Retinal pigment epithelial cell (primary cell): ENCODE results near the gene POLN.

Source experiments
- DNase-seq: peaks from one replicate; pipeline ENCODE4 v3.0.0-alpha.2; 2010; ENCODE audit warnings: low read depth
- H3K4me3 ChIP-seq: 2 replicates; pipeline ENCODE4 v1.5.1; 2011; ENCODE audit warnings: mild to moderate bottlenecking, low read length, control low read depth, moderate library complexity
- TF ChIP-seq, protein P1 (sequence below): conservative IDR thresholded peaks from 2 replicates; pipeline ENCODE4 v1.5.1; 2011; ENCODE audit warnings: low read depth, low read length, control low read depth, inconsistent platforms

The POLN gene

DNA sequence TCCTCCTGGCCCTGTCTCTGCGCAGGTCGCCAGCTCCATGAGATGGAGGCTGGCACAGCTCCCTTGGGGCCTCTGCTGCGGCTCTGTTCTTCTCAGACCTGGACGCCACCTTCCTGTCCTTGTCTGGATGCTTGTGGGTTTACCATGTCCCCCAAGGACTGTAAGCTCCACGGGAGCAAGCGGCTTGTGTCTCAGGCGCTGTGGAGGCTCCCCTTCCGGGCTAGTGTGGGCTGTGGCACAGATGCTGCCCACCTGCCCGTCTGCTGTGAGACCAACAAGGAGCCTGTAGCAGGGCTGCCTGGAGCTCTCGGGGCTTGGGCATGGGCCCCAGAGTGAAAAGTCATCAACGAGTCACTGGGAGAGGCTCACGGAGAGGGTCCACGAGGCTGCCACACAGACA, 157.6 kb downstream of the POLN start:
- TF ChIP-seq, protein P1, sequence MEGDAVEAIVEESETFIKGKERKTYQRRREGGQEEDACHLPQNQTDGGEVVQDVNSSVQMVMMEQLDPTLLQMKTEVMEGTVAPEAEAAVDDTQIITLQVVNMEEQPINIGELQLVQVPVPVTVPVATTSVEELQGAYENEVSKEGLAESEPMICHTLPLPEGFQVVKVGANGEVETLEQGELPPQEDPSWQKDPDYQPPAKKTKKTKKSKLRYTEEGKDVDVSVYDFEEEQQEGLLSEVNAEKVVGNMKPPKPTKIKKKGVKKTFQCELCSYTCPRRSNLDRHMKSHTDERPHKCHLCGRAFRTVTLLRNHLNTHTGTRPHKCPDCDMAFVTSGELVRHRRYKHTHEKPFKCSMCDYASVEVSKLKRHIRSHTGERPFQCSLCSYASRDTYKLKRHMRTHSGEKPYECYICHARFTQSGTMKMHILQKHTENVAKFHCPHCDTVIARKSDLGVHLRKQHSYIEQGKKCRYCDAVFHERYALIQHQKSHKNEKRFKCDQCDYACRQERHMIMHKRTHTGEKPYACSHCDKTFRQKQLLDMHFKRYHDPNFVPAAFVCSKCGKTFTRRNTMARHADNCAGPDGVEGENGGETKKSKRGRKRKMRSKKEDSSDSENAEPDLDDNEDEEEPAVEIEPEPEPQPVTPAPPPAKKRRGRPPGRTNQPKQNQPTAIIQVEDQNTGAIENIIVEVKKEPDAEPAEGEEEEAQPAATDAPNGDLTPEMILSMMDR: no peak
- DNase-seq: no peak
- no peak overlapping the region for H3K4me3 ChIP-seq

- DNase-seq: no peak
- TF ChIP-seq, protein P1: no peak
- H3K4me3 ChIP-seq: no peak overlapping the region
Observed at GRCh38 chr4:2083826-2084160, 158.1 kb downstream of the POLN start.

- DNase-seq: no peak
- TF ChIP-seq, protein P1: no peak
- H3K4me3 ChIP-seq: no peak overlapping the region
Observed at GRCh38 chr4:2083116-2083825, 158.7 kb downstream of the POLN start.

GRCh38 chr4:2082627-2083026, 159.3 kb downstream of the POLN start:
- no peak for DNase-seq
- TF ChIP-seq, protein P1: no peak
- no peak overlapping the region for H3K4me3 ChIP-seq

DNA sequence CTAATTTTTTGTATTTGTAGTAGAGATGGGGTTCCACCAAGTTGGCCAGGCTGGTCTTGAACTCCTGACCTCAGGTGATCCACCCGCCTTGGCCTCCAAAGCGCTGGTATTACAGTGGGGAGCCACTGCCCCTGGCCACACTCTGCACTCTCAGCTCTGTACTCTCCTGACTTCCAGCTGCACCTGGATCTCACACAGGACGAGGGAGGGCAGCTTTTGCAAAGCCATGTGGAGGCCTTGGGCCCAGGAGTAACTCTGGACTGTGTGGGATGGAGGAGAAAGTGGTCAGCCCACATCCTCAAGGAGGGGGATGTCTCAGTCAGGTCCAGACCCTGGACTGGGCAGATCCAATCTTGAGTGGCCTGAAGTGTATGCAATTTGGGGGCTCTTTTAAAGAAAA, 159.8 kb downstream of the POLN start:
- no peak for DNase-seq
- no peak overlapping the region for H3K4me3 ChIP-seq
- TF ChIP-seq, protein P1: no peak

DNA sequence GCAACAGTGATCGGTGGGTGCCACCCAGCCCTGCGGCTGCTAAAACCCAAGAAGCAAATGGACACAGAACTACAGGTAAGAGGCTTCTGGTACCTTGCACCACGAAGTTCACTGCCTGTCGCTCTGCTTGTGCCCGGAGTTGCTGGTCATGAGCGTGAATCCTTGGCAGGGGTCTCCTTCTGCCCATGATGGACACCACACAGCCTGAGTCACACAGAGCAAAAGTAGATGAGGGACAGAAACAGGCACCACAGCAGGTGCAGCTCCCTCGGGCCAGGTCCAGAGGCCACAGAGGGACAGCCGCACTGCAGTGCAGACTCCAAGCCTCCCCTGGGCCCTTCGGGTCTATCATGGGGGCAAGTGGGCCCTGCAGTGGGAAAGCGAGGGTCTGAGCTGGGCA, 160.4 kb downstream of the POLN start:
- no peak for DNase-seq
- H3K4me3 ChIP-seq: no peak overlapping the region
- TF ChIP-seq, protein P1: no peak

GRCh38 chr4:2080429-2081300, 161.3 kb downstream of the POLN start:
- TF ChIP-seq, protein P1: no peak
- H3K4me3 ChIP-seq: no peak overlapping the region
- no peak for DNase-seq
